ACC112 (cell line): ENCODE results near the gene SERGEF.
A peak's percentile ranks its signal among the peaks of the same experiment; 100 is the strongest.

Source experiments
- H2AFZ ChIP-seq: fragments of 200-600 bp; sonication (generic); one replicate; pipeline ENCODE4 v1.6.0; 2017; ENCODE audit warnings: antibody characterized with exemption, low read length; ENCODE audit not compliant: unreplicated experiment
- H3K27ac ChIP-seq: fragments of 200-600 bp; sonication (generic); 2 replicates; pipeline ENCODE4 v1.5.1; 2014; ENCODE audit warnings: low read depth, mild to moderate bottlenecking, antibody characterized with exemption, low read length, moderate library complexity
- H3K27me3 ChIP-seq: fragments of 200-600 bp; sonication (generic); 2 replicates; pipeline ENCODE4 v1.6.1; 2014; ENCODE audit warnings: mild to moderate bottlenecking, antibody characterized with exemption, low read length, moderate library complexity, mixed read lengths; ENCODE audit not compliant: insufficient read depth
- H3K36me3 ChIP-seq: fragments of 200-600 bp; sonication (generic); 2 replicates; pipeline ENCODE4 v1.6.1; 2016; ENCODE audit warnings: mild to moderate bottlenecking, antibody characterized with exemption, low read length, moderate library complexity, mixed read lengths; ENCODE audit not compliant: insufficient read depth
- H3K4me1 ChIP-seq: fragments of 200-600 bp; sonication (generic); one replicate; pipeline ENCODE4 v1.6.1; 2016; ENCODE audit warnings: low read length, mixed read lengths; ENCODE audit not compliant: insufficient read depth, unreplicated experiment, control insufficient read depth
- H3K4me3 ChIP-seq: fragments of 200-600 bp; sonication (generic); 2 replicates; pipeline ENCODE4 v1.5.1; 2014; ENCODE audit warnings: mild to moderate bottlenecking, low read depth, low read length
- H3K79me2 ChIP-seq: fragments of 200-600 bp; sonication (generic); one replicate; pipeline ENCODE4 v1.6.0; 2016; ENCODE audit warnings: low read length; ENCODE audit not compliant: control insufficient read depth, unreplicated experiment, insufficient read depth

Gene SERGEF

DNA sequence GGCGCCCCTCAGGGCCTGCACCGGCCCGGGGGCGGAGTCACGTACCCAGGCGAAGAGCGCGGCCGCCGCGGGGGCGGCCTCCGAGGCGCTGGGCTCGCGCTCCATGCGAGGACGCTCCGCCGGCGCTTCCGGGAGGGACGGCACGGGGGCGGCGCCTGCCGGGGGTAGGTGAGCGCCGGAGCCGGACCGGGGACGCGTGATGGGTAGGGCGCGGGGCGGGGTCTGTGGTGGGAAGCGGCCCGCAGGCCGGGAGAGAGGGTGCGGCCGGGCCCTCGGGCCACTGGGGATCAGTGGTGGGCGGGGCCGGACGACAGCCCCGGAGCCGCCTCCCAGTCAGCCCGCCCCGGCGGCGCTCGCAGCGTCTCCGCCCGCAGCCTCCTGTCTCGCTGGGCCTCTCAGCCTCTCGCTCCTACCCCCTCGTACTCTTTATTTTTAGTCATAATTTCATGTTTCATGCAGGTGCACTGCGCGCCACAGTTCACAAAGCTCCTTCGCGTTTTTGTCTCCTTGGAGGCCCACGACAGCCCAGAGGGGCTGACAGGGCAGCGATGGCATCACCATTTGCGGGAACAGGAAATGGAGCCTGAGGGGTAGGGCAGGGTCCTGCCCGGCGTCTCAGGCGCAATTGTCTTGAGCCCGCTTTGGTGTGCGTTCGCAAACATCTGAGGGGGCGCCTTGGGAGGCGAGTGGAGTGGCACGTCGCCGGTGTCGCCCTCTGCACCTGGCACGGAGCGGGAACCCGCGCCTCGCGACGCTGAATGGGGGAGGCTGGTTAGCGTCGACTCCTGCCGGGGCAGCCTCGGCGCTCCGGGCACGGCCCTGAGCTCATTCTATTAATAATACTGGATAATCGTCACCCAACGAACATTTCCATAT is at the start of gene SERGEF:
Gene SERGEF (minus strand): TSS at position 142 of the 876 bp plus-strand sequence. CDS start 37 bp downstream, at position 105.
- Histone ChIP-seq H3K27ac (no peak within 1 kb of the TSS), H3K4me3 (peak within 1 kb of the TSS; percentile 100)

GRCh38 chr11:18061351-18061750 is 48.5 kb upstream of the SERGEF start:
- H3K27me3 ChIP-seq: peaks cover 5% of the 10 kb centered on the region; the same call in 1 of the 2 replicates
- no peaks in the 10 kb centered on the region for H3K4me1 ChIP-seq
- H3K36me3 ChIP-seq: no peaks in the 10 kb centered on the region
- H2AFZ ChIP-seq: no peak overlapping the region
- no peak overlapping the region for H3K4me3 ChIP-seq
- H3K79me2 ChIP-seq: no peaks in the 10 kb centered on the region
- H3K27ac ChIP-seq: no peak overlapping the region

More for the DNA sequence above, at the start of gene SERGEF:
- Histone ChIP-seq H3K36me3 (no peaks in the 10 kb centered on the region), H3K79me2 (no peaks in the 10 kb centered on the region), H2AFZ (peak within 1 kb of the TSS; percentile 100), H3K4me1 (no peaks in the 10 kb centered on the region), H3K27me3 (peaks cover 4% of the 10 kb centered on the region; the same call in 1 of the 2 replicates)

DNA sequence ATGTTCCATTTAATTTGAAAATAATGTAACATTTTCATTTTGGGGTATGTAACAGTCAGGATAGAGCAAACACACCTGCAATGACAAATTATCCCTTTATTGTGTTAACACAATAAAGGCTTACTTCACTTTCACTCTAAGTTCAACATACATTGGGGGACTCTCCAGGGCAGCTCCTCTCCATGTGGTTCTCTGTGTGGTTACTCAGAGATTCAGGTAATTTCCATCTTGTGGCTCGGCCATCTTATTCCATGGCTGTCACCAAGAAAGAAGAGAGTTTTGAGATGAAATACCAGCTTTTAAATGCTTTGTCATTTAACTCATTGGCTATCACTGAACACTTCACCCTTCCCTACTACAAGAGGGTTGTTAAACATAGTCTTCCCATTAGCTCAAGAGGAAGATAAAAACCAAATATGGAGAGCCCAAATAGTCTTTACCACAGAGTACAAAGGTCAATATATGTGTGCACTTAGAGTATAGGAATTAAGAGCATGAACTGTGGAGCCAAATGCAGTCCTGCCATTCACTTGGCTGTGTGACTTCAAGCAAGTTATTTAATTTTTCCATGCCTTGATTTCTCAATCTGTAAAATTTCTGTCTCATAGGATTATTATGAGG is 43.8 kb upstream of the SERGEF start:
- Histone ChIP-seq H3K4me1 (no peaks in the 10 kb centered on the region), H3K27ac (no peak overlapping the region), H3K36me3 (no peaks in the 10 kb centered on the region), H3K27me3 (peaks cover 5% of the 10 kb centered on the region; the same call in 1 of the 2 replicates), H2AFZ (no peak overlapping the region), H3K79me2 (no peaks in the 10 kb centered on the region), H3K4me3 (no peak overlapping the region)

DNA sequence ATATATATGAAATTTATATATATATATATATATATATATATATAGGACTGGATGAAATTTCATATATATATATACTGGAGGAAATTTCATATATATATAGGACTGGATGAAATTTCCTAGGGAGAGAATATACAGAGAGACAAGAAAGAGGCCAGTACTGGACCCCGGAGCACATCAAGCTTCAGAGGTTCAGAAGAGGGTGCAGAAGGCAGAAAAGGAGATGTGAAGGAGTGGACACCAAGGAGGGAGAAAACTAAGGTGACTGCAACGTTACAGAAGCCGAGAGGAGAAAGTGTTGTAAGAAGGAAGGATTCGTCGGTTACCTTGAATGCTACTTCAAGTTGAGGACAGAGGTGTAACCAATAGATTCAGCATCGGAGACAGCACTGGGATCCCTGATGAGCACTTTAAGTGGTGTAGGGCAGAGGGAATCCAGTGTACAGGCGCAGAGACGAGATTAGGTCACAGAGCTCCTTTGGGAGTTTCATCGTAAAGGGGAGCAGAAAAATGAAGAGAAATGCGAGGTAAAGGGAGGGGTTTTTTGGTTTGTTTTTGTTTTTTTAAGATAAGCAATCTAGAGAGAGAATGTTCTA is 41.8 kb upstream of the SERGEF start:
- Histone ChIP-seq H3K79me2 (no peaks in the 10 kb centered on the region), H2AFZ (no peak overlapping the region), H3K36me3 (no peaks in the 10 kb centered on the region), H3K4me3 (no peak overlapping the region), H3K27me3 (peaks cover 18% of the 10 kb centered on the region), H3K4me1 (no peaks in the 10 kb centered on the region), H3K27ac (no peak overlapping the region)

GRCh38 chr11:18050848-18051247 is 38.0 kb upstream of the SERGEF start:
- Histone ChIP-seq H3K27ac (no peak overlapping the region), H3K27me3 (peaks cover 46% of the 10 kb centered on the region), H3K79me2 (no peaks in the 10 kb centered on the region), H3K4me3 (no peak overlapping the region), H2AFZ (no peak overlapping the region), H3K36me3 (no peaks in the 10 kb centered on the region), H3K4me1 (no peaks in the 10 kb centered on the region)

DNA sequence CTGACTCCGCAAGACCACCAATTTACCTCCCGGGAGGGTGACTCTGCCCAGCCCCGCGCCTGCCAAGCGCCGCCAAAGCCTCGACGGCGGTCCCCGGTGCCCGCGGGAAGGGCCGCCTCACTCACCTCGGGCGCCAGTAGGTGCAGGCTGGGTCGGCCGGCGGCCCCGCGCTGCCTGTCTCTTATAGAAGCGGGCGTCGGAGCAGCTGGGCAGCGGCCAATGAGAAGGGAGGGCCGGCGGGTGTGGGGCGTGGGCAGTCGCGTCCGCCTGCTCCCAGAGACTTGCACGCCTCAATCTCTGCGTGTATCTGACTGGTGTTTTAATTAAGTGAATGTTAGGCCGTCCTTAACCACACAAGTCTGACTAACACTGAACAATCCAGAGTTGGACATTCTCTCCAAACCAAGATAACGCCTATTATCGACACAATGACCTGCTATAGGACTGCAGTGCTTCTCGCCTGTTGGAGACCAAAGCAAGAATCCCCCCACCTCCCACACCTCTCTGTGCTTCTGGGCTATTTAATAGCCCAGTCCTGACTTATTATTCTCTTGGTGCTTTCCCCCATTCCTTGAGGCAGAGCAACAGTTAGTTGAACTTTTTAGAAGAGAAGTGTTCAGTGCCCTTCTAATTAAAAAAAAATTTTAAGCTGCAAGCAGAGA is 33.4 kb upstream of the SERGEF start, which contains the start of gene TPH1:
Gene TPH1 (minus strand): TSS at position 154 of the 662 bp plus-strand sequence. CDS start 5,507 bp downstream, outside the sequence.
- no peak within 1 kb of the TSS for H3K27ac ChIP-seq
- peaks cover 84% of the 10 kb centered on the region for H3K27me3 ChIP-seq
- 0 out of 2 replicates have a peak within 1 kb of the TSS, but pooled peaks have one; percentile 21 for H3K4me3 ChIP-seq
- H3K36me3 ChIP-seq: no peaks in the 10 kb centered on the region
- H3K79me2 ChIP-seq: no peaks in the 10 kb centered on the region
- H3K4me1 ChIP-seq: no peaks in the 10 kb centered on the region
- H2AFZ ChIP-seq: no peak within 1 kb of the TSS

DNA sequence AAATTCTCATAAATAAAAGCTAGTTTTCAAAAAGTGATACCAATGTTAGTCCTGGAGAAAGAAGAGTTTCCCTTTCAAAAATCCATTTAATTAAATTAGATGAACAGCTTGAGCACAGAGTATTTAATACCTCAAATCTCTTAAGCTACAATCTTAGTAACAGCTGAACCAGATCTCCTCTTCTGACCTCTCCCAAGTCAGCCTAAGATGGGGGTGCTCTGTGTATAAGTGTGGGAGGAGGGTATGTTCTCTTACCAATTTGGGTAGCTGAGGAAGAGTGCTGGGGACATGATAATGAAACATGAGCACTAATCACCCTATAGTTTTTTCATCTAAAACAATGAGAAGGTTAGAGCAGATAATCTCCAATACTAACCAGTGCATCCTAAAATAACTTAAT is 23.6 kb upstream of the SERGEF start:
- H3K36me3 ChIP-seq: no peaks in the 10 kb centered on the region
- no peak overlapping the region for H3K27ac ChIP-seq
- peaks cover 63% of the 10 kb centered on the region for H3K27me3 ChIP-seq
- no peak overlapping the region for H2AFZ ChIP-seq
- H3K4me3 ChIP-seq: no peak overlapping the region
- no peaks in the 10 kb centered on the region for H3K4me1 ChIP-seq
- no peaks in the 10 kb centered on the region for H3K79me2 ChIP-seq

GRCh38 chr11:18027475-18027874 is 14.6 kb upstream of the SERGEF start:
- H2AFZ ChIP-seq: no peak overlapping the region
- H3K27me3 ChIP-seq: peaks cover 12% of the 10 kb centered on the region
- H3K4me3 ChIP-seq: no peak overlapping the region
- H3K36me3 ChIP-seq: no peaks in the 10 kb centered on the region
- no peaks in the 10 kb centered on the region for H3K79me2 ChIP-seq
- H3K27ac ChIP-seq: no peak overlapping the region
- no peaks in the 10 kb centered on the region for H3K4me1 ChIP-seq

DNA sequence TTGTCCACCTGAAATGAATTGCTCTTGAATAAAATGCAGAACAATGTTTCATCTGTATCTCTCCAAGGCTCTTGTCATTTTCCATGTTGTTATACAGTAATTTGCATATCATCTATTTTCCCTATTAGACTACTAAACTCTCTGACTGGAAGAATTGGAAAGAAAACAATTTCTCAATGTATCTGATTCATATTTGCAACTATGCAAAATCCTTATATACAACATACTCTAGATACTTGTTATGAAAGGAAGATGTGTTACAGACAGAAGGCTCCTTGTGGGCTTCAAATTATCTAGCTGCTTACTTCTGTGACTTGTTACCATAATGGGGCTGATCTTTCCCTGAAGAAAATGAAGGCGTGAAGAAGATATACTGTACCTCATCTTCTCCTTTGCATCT is 9.6 kb upstream of the SERGEF start:
- H3K4me1 ChIP-seq: no peaks in the 10 kb centered on the region
- H3K27me3 ChIP-seq: peaks cover 6% of the 10 kb centered on the region; the same call in 1 of the 2 replicates
- no peaks in the 10 kb centered on the region for H3K36me3 ChIP-seq
- no peaks in the 10 kb centered on the region for H3K79me2 ChIP-seq
- H3K4me3 ChIP-seq: no peak overlapping the region
- H2AFZ ChIP-seq: no peak overlapping the region
- no peak overlapping the region for H3K27ac ChIP-seq

DNA sequence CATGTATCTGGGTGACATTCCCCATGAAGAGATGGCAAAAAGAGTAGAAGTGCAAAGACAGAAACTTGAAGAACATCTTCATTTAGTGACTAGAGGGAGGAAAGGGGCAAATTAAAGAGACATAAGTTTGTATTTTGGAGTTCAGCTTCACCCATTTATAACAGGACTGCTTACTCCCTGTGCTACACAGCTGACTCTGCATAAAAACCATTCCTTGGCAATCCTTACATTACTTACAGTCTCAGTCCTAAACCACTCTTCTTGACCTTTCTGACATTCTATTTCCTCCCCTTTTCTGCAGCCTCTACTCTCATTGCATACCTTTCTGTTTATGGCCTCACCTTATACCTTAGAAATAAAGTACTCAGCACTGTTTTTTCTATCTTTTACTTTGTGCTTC is 6.8 kb upstream of the SERGEF start:
- Histone ChIP-seq H2AFZ (no peak overlapping the region), H3K27ac (no peak overlapping the region), H3K4me1 (no peaks in the 10 kb centered on the region), H3K4me3 (no peak overlapping the region), H3K36me3 (no peaks in the 10 kb centered on the region), H3K79me2 (no peaks in the 10 kb centered on the region), H3K27me3 (peaks cover 7% of the 10 kb centered on the region)
